ACC112 (cell line): Measurements from ENCODE around the gene TULP1.
"Not testable (repeated sequence)": the region's sequence is repeated elsewhere in the genome, so short reads cannot be mapped to it uniquely, and the experiment has no call there.

Experiments used
- H2AFZ ChIP-seq: fragments of 200-600 bp; sonication (generic); one replicate; pipeline ENCODE4 v1.6.0; 2017; ENCODE audit warnings: antibody characterized with exemption, low read length; ENCODE audit not compliant: unreplicated experiment
- H3K27ac ChIP-seq: fragments of 200-600 bp; sonication (generic); 2 replicates; pipeline ENCODE4 v1.5.1; 2014; ENCODE audit warnings: low read depth, mild to moderate bottlenecking, antibody characterized with exemption, low read length, moderate library complexity
- H3K27me3 ChIP-seq: fragments of 200-600 bp; sonication (generic); 2 replicates; pipeline ENCODE4 v1.6.1; 2014; ENCODE audit warnings: mild to moderate bottlenecking, antibody characterized with exemption, low read length, moderate library complexity, mixed read lengths; ENCODE audit not compliant: insufficient read depth
- H3K36me3 ChIP-seq: fragments of 200-600 bp; sonication (generic); 2 replicates; pipeline ENCODE4 v1.6.1; 2016; ENCODE audit warnings: mild to moderate bottlenecking, antibody characterized with exemption, low read length, moderate library complexity, mixed read lengths; ENCODE audit not compliant: insufficient read depth
- H3K4me1 ChIP-seq: fragments of 200-600 bp; sonication (generic); one replicate; pipeline ENCODE4 v1.6.1; 2016; ENCODE audit warnings: low read length, mixed read lengths; ENCODE audit not compliant: insufficient read depth, unreplicated experiment, control insufficient read depth
- H3K4me3 ChIP-seq: fragments of 200-600 bp; sonication (generic); 2 replicates; pipeline ENCODE4 v1.5.1; 2014; ENCODE audit warnings: mild to moderate bottlenecking, low read depth, low read length
- H3K79me2 ChIP-seq: fragments of 200-600 bp; sonication (generic); one replicate; pipeline ENCODE4 v1.6.0; 2016; ENCODE audit warnings: low read length; ENCODE audit not compliant: control insufficient read depth, unreplicated experiment, insufficient read depth

The TULP1 gene

DNA sequence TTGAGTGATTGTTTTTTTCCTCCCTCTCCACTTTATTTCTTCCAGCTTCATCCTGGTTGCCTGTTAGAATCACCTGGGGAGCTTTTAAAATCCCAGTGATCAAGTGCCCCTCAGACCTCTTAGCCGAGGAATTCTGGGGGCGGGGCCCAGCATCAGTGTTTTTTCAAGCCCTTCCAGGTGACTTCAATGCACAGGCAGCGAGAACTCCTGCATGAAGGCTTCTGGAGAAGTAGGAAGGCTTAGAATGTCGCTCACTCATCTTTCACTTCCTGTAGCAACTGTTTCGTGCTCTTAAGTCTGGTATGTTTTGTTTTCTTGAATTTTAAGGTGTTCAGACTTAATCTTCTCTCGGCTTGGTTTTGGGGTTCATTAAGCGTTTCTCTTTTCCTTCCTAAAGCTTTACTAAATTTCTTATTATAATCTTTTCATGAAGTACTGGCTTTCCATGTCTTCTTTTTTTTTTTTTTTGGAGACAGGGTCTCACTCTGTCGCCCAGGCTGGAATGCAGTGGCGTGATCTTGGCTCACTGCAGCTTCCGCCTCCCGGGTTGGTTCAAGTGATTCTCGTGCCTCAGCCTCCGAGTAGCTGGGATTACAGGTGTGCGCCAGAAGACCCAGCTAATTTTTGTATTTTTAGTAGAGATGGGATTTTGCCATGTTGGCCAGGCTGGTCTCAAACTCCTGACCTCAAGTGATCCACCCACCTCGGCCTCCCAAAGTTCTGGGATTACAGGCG is 30.9 kb upstream of the TULP1 start:
- Histone ChIP-seq H2AFZ (no peak overlapping the region), H3K4me1 (no peaks in the 10 kb centered on the region), H3K27me3 (peaks cover 23% of the 10 kb centered on the region; the same call in 1 of the 2 replicates), H3K4me3 (no peak overlapping the region), H3K79me2 (no peaks in the 10 kb centered on the region), H3K27ac (no peak overlapping the region), H3K36me3 (no peaks in the 10 kb centered on the region)

DNA sequence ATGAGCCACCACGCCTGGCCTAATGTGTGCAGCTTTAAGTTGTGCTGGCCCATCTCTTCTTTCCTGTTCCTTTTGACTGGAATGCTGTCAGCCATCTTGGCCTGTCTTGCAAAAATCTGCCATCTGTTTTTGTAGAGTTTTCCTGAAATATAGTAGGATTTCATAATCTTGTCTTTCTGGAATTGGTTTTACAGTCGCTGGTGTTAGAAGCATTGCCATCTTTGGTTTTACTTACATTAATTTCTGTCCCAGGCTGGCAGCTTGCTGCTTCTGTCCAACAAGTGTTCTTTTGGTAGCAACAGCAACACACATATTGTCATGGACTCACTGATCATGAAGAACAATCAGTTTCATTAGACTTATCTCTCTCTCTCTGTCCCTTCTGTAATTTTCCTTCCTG is 29.1 kb upstream of the TULP1 start:
- H3K4me3 ChIP-seq, result no peak overlapping the region
- H3K4me1 ChIP-seq, result no peaks in the 10 kb centered on the region
- H3K27me3 ChIP-seq, result peaks cover 16% of the 10 kb centered on the region; the same call in 1 of the 2 replicates
- H3K36me3 ChIP-seq, result no peaks in the 10 kb centered on the region
- no peak overlapping the region for H2AFZ ChIP-seq
- no peaks in the 10 kb centered on the region for H3K79me2 ChIP-seq
- H3K27ac ChIP-seq, result no peak overlapping the region

DNA sequence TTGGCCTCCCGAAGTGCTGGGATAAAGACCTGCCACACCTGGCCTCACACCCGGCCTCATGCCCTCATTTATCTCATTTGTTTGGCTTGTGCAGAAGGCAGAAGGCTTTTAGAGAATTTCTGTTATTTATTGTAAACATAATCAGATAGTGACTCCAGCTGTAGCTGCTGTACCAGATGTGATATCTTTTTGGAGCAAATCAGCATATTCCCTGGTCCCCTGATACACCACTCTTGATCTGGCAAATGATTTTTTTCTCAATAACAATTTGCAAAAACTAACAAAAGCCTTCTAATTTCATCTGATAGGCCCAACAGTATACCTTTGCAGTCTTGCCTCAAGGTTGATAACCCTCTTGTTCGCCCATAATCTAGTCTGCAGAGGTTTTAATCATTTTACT is 26.5 kb upstream of the TULP1 start:
- Histone ChIP-seq H3K4me1 (no peaks in the 10 kb centered on the region), H3K27ac (no peak overlapping the region), H3K4me3 (no peak overlapping the region), H3K36me3 (no peaks in the 10 kb centered on the region), H3K79me2 (no peaks in the 10 kb centered on the region), H3K27me3 (peaks cover 5% of the 10 kb centered on the region; the same call in 1 of the 2 replicates), H2AFZ (no peak overlapping the region)

DNA sequence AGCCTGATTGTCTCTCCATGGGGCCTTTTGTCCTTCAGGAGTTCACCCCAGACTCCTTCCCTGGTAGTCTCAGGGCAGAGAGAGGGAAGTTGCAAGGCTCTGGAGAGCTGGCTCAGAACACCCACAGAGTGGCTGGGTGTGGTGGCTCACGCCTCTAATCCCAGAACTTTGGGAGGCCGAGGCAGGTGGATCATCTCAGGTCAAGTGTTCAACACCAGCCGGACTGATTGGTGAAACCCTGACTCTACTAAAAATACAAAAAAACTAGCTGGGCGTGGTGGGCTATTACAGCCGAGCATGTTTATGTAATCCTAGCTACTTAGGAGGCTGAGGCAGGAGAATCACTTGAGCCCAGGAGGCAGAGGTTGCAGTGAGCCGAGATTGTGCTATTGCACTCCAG is 23.2 kb upstream of the TULP1 start:
- not testable (repeated sequence) for H3K4me1 ChIP-seq, H3K4me3 ChIP-seq, H2AFZ ChIP-seq, H3K27me3 ChIP-seq, H3K36me3 ChIP-seq, H3K79me2 ChIP-seq, H3K27ac ChIP-seq

DNA sequence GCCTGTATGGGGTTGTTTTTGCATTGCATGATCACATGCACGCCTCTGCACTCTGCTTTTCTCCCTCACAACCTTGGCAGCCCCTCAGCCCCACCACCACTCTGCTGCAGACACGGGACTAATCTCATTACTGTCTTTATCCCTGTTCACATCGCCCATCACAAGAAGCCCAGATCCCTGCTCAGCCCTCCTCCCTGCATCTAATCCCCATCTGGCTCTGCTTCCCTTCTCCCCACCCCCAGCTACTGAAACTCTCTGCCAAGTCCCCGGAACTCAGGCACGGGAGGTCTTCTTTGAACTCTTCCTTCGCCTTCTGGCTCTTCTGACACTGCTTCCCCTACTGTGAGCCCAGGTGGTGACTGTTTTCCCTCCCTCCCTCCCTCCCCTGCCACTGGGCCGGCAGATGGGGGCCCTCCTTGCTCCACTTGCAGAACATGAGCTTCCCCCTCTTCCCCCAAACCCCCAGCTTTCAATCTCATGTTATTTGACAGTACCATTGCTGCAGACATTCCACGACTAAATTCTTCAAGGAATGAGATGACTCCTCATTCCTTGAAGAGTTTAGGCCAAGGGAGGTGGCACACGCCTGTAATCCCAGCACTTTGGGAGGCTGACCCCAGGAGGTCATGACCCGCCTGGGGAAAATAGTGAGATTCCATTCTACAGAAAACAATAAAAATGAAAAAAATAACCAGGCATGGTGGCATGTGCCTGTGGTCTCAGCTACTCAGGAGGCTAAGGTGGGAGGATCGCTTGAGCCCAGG is 21.9 kb upstream of the TULP1 start:
- H3K4me1 ChIP-seq, result no peaks in the 10 kb centered on the region
- no peak overlapping the region for H3K27ac ChIP-seq
- no peaks in the 10 kb centered on the region for H3K79me2 ChIP-seq
- peaks cover 4% of the 10 kb centered on the region; the same call in 1 of the 2 replicates for H3K27me3 ChIP-seq
- no peak overlapping the region for H3K4me3 ChIP-seq
- H2AFZ ChIP-seq, result no peak overlapping the region
- no peaks in the 10 kb centered on the region for H3K36me3 ChIP-seq

DNA sequence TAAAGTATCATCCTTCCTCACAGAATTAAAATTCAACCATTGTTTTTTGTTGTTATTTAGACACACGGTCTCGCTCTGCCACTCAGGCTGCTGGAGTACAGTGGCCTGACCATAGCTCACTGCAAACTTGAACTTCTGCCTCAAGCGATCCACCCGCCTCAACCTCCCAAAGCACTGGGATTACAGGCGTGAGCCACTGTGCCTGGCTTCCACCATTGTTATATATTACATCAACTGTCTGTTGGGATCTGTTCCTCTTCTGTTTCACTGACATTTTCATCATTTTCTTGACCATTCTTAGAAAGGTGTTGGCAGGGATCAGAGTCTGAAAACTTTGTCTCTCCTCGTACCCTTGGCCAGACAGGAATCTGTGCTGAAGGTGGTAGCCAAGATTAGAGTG is 21.3 kb upstream of the TULP1 start:
- no peaks in the 10 kb centered on the region for H3K36me3 ChIP-seq
- no peaks in the 10 kb centered on the region for H3K4me1 ChIP-seq
- no peak overlapping the region for H3K4me3 ChIP-seq
- no peak overlapping the region for H3K27ac ChIP-seq
- no peak overlapping the region for H2AFZ ChIP-seq
- H3K79me2 ChIP-seq, result no peaks in the 10 kb centered on the region
- peaks cover 4% of the 10 kb centered on the region; the same call in 1 of the 2 replicates for H3K27me3 ChIP-seq

DNA sequence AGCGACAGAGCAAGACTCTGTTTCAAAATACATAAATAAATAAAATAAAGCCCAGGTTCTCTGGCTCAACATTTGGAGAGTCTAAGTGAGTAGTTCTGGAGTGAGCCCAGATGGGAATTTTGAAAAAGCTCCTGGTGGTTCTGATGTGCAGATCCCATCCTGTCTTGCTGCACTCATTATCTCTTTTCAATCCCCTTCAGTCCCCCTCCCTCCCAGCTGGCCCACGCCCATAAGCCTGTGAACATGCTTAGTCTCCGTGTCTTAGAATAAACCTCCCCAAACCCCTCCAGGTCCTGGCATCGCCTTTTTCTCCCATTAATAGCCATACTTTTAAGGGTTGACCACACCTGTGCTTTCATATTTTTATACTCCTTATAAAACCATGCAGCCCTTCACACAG is 19.4 kb upstream of the TULP1 start:
- H2AFZ ChIP-seq, result no peak overlapping the region
- H3K4me1 ChIP-seq, result no peaks in the 10 kb centered on the region
- no peak overlapping the region for H3K27ac ChIP-seq
- peaks cover 4% of the 10 kb centered on the region; the same call in 1 of the 2 replicates for H3K27me3 ChIP-seq
- no peaks in the 10 kb centered on the region for H3K36me3 ChIP-seq
- H3K79me2 ChIP-seq, result no peaks in the 10 kb centered on the region
- no peak overlapping the region for H3K4me3 ChIP-seq

DNA sequence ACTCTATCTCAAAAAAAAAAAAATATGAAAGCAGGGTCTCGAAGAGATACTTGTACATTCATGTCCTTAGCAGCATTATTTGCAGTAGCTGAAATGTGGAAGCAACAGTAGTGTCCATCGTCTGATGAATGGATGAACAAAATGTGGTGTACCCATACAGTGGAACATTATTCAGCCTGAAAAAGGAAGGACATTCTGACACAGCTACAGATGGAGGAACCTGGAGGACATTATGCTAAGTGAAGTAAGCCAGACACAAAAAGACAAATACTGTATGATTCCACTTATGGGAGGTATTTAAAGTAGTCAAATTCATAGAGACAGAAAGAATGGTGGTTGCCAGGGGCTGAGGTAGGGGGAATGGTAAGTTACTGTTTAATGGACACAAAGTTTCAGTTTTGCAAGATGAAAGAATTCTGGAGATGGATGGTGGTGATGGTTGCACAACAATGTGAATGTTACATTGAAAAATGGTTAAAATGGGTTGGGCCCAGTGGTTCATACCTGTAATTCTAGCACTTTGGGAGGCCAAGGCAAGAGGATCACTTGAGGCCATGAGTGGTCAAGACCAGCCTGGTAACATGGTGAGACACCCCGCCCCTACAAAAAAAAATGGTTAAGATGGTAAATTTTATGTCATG is 11.8 kb upstream of the TULP1 start:
- no peaks in the 10 kb centered on the region for H3K4me1 ChIP-seq
- H3K79me2 ChIP-seq, result no peaks in the 10 kb centered on the region

DNA sequence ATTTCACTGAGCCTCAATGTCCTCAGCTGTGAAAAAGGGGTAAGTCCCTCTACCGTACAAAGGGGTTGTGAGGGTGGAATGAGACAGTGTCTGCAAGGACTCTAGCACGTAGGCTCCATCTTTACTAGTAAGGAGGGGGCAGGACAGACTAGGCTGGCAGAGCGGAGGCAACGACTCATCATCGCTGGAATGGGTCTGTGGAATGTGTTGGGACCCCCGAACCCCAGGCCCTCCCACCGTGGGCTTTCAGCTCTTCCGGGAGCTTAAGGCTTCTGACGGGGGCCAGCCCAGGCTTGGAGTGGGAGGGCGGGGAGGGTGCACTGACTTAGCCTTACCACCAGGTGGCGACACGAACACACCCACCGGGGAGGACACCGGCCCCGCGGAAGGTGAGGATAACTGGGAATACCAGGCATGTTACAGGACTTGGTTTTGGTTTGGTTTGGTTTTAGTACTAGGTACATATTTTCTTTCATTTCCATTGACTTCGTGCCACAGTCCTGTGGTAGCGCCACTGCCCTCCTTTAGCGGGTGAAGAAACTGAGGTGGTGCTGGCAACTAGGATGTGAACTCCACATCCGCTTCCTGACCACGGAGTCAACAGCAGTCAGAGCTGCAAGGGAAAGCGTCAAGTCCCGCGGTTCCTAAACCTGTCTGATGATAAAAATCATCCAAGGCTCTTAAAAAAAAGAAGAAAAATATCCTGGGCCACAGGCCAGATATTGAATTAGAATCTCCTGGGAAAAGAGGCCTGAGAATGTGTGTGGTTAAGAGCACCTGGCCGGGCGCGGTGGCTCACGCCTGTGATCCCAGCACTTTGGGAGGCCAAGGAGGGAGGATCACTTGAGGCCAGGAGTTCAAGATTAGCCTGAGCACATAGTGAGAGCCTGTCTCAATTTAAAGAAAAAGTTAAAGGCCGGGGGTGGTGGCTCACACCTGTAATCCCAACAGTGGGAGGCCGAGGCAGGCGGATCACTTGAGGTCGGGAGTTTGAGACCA is 10.3 kb upstream of the TULP1 start:
- peak overlapping the region; percentile 77 for H3K4me3 ChIP-seq
- H3K36me3 ChIP-seq, result no peaks in the 10 kb centered on the region
- H3K27me3 ChIP-seq, result no peaks in the 10 kb centered on the region
- peak overlapping the region; percentile 76 for H2AFZ ChIP-seq
- H3K79me2 ChIP-seq, result no peaks in the 10 kb centered on the region
- no peak overlapping the region for H3K27ac ChIP-seq
- H3K4me1 ChIP-seq, result no peaks in the 10 kb centered on the region

More for the DNA sequence above, 11.8 kb upstream of the TULP1 start:
- H2AFZ ChIP-seq, result no peak overlapping the region
- no peaks in the 10 kb centered on the region for H3K36me3 ChIP-seq
- no peak overlapping the region for H3K4me3 ChIP-seq
- H3K27ac ChIP-seq, result no peak overlapping the region
- no peaks in the 10 kb centered on the region for H3K27me3 ChIP-seq

DNA sequence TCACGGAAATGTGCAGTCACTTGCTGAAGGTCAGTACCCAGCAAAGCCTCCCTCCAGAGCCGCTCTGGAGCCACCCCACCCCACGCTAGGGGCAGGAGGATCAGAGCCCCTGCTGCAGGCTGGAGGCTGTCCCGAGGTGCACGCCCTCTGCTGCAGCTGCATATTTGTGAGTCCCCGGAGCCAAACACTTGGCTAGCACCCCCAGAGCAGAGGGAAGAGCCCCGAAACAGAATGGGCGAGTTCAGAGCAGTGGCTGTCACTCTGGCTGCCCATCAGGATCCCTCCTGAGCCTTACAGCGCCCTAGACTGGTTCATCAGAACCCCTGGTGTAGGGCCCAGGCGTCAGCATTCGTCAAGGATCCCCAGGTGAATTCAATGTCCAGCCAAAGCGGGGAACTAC is 9.5 kb upstream of the TULP1 start:
- H3K4me1 ChIP-seq, result no peaks in the 10 kb centered on the region
- H3K79me2 ChIP-seq, result no peaks in the 10 kb centered on the region
- no peaks in the 10 kb centered on the region for H3K27me3 ChIP-seq
- no peak overlapping the region for H2AFZ ChIP-seq
- H3K27ac ChIP-seq, result no peak overlapping the region
- no peaks in the 10 kb centered on the region for H3K36me3 ChIP-seq
- H3K4me3 ChIP-seq, result no peak overlapping the region
